ENCODE results near the gene SOWAHA. TPM values are rescaled to one million over a fixed set of nuclear protein-coding genes. Genes with fewer than 3 reads are reported as not detected.

The SOWAHA gene
- total RNA-seq, 1 experiment from 2014 or later: 0.20 TPM

DNA sequence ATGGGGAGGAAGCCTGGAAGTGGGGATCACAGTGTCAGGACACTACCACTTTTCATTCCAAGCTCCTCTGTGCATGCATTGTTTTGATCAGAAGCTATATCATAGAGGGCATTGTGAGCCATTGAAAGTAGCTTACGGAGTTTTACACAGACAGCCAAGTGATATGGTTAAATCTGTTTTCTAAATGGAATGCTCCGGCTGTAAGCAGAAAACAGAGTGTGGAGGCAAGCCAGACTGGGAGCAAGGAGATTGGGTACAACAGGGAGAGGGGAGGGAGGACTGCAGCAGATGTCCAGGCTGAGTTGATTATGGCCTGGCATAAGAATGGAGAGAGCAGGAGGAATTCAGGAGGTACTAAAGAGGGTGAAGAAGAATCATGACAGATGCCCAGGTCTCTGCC, 15.5 kb upstream of the SOWAHA start:
- no peak for DNase-seq
- no peaks in the 10 kb centered on the region for H3K27me3 ChIP-seq (ENCODE audit: insufficient read depth, low read length)
- WGBS (ENCODE audit: extremely low coverage, insufficient read length, low lambda C conversion rate): no CpG with 5 or more reads among the region's 2 CpGs
- H3K27ac Mint-ChIP-seq: peak overlapping the region in 1 of 3 experiments; percentile 56; a peak in 1 of 7 replicates
- H3K79me2 ChIP-seq (ENCODE audit: insufficient read depth, low read length): no peaks in the 10 kb centered on the region; the same call in 1 of the 2 replicates
- H3K4me2 ChIP-seq (ENCODE audit: insufficient read depth, insufficient read length, low read length): no peak overlapping the region
- no peak overlapping the region for H2BK120ac ChIP-seq (ENCODE audit: low read depth, low read length, poor library complexity, severe bottlenecking)
- H2AFZ ChIP-seq (ENCODE audit: low read length): no peak overlapping the region
- H4K91ac ChIP-seq (ENCODE audit: insufficient read length, low read depth, low read length): no peak overlapping the region
- no peak overlapping the region for H3K18ac ChIP-seq (ENCODE audit: insufficient read length, low read depth, low read length)
- H3K23ac ChIP-seq (ENCODE audit: insufficient read length, low read depth, low read length): no peak overlapping the region
- no peaks in the 10 kb centered on the region for H3K4me1 ChIP-seq (ENCODE audit: insufficient read depth, low read length)
- H3K4ac ChIP-seq (ENCODE audit: low read depth, low read length): no peak overlapping the region
- no peaks in the 10 kb centered on the region for H3K23me2 ChIP-seq (ENCODE audit: insufficient read length, low read depth, low read length, poor library complexity, severe bottlenecking)
- no peak overlapping the region for H2AK5ac ChIP-seq (ENCODE audit: insufficient read length, low read length)
- H3K9ac ChIP-seq (ENCODE audit: extremely low read depth, insufficient read length, low read length): no peak overlapping the region
- TF ChIP-seq, protein P1, sequence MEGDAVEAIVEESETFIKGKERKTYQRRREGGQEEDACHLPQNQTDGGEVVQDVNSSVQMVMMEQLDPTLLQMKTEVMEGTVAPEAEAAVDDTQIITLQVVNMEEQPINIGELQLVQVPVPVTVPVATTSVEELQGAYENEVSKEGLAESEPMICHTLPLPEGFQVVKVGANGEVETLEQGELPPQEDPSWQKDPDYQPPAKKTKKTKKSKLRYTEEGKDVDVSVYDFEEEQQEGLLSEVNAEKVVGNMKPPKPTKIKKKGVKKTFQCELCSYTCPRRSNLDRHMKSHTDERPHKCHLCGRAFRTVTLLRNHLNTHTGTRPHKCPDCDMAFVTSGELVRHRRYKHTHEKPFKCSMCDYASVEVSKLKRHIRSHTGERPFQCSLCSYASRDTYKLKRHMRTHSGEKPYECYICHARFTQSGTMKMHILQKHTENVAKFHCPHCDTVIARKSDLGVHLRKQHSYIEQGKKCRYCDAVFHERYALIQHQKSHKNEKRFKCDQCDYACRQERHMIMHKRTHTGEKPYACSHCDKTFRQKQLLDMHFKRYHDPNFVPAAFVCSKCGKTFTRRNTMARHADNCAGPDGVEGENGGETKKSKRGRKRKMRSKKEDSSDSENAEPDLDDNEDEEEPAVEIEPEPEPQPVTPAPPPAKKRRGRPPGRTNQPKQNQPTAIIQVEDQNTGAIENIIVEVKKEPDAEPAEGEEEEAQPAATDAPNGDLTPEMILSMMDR (conservative IDR thresholded peaks at IDR 0.05): no peak
- H2BK15ac ChIP-seq (ENCODE audit: low read depth, low read length): no peak overlapping the region
- no peak overlapping the region; a peak in 1 of 5 replicates for H3K4me3 Mint-ChIP-seq
- no peak overlapping the region for H4K8ac ChIP-seq (replicated peaks; ENCODE audit: insufficient read length, low read depth, low read length)
- H3T11ph ChIP-seq (ENCODE audit: low read length): no peak overlapping the region
- peaks cover 9% of the 10 kb centered on the region for H3K27me3 Mint-ChIP-seq (ENCODE audit: low read depth)
- H3K56ac ChIP-seq (ENCODE audit: insufficient read length, low read depth, low read length): no peak overlapping the region
- no peak overlapping the region for H3K27ac ChIP-seq (ENCODE audit: insufficient read length, low read depth, low read length)
- no peak overlapping the region for H2BK5ac ChIP-seq (ENCODE audit: insufficient read length, low read length)
- no peaks in the 10 kb centered on the region for H3K9me3 Mint-ChIP-seq
- H2BK12ac ChIP-seq (ENCODE audit: insufficient read length, low read depth, low read length): no peak overlapping the region
- H3K14ac ChIP-seq (ENCODE audit: insufficient read depth, low read length): no peak overlapping the region
- no peaks in the 10 kb centered on the region for H3K4me1 Mint-ChIP-seq
- no peaks in the 10 kb centered on the region for H3K9me3 ChIP-seq (ENCODE audit: control insufficient read depth, low read depth, low read length)
- H2BK20ac ChIP-seq (ENCODE audit: low read depth, low read length, poor library complexity, severe bottlenecking): no peak overlapping the region
- no peaks in the 10 kb centered on the region for H3K36me3 Mint-ChIP-seq (ENCODE audit: insufficient read depth in 1 of 3, low read depth in 3 of 3)
- no peaks in the 10 kb centered on the region for H4K20me1 ChIP-seq (ENCODE audit: control insufficient read depth, insufficient read depth, insufficient read length)
- H3K79me1 ChIP-seq (ENCODE audit: insufficient read depth, low read depth, low read length, poor library complexity, severe bottlenecking): no peaks in the 10 kb centered on the region
- H4K5ac ChIP-seq (ENCODE audit: insufficient read length, low read depth, low read length): no peak overlapping the region
